ENCODE data around the gene ST3GAL4. TPM values are rescaled to one million over a fixed set of nuclear protein-coding genes. Genes with fewer than 3 reads are reported as not detected.
"Not testable (repeated sequence)": the region's sequence is repeated elsewhere in the genome, so short reads cannot be mapped to it uniquely, and the experiment has no call there.

ST3GAL4 gene
- total RNA-seq, 2 experiments from 2014 or later = 1.6 TPM

DNA sequence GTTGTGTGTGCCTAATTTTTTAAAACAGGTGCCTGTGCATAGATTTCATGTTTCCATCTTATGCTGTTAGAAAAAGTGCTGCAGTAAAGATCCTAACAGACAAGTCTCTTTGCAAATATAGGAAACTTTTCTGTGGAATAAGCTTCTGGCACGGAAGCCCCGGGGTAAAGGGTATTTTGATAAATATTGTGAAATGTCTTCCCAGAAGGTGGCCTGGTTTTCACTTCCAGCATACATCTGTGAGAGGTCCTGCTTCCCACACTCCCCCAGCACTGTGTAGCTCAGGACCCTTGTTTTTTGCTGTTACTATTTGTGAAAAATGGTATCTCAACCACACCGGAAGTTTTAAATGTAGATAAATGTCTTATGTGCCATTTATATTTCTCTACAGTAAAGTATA is 14.5 kb downstream of the ST3GAL4 start:
- CTCF ChIA-PET = no interaction called here
- POLR2A ChIA-PET = no interaction called here
- Mint-ChIP-seq H3K27me3 (no peaks in the 10 kb centered on the region), H3K9me3 (no peaks in the 10 kb centered on the region), H3K4me3 (no peak overlapping the region), H3K4me1 (ENCODE audit: low read depth) (no peaks in the 10 kb centered on the region), H3K36me3 (ENCODE audit: low read depth) (no peaks in the 10 kb centered on the region), H3K27ac (no peak overlapping the region)
- H3K9me3 ChIP-seq (ENCODE audit: control insufficient read depth in 1 of 2, insufficient read depth in 1 of 2, low read length in 2 of 2) = no peaks in the 10 kb centered on the region
- no peaks in the 10 kb centered on the region for H3K36me3 ChIP-seq (ENCODE audit: insufficient read depth, low read length)
- H3K4me1 ChIP-seq (ENCODE audit: insufficient read depth, low read length) = no peaks in the 10 kb centered on the region
- no peak for TF ChIP-seq CTCF (IDR thresholded peaks at IDR 0.05)
- intact Hi-C loops (cut with DNase I, micrococcal nuclease) = no loop called here
- ATAC-seq (ENCODE audit: poor library complexity) = no peak
- no peak overlapping the region for H3K4me3 ChIP-seq (ENCODE audit: low read length)
- H3K27ac ChIP-seq (ENCODE audit: low read depth in 1 of 2, low read length in 2 of 2) = no peak overlapping the region
- H3K27me3 ChIP-seq (ENCODE audit: control insufficient read depth in 1 of 2, insufficient read depth in 2 of 2, low read length in 2 of 2) = no peaks in the 10 kb centered on the region
- DNase-seq = no peak

- Histone ChIP-seq H3K36me3 (ENCODE audit: insufficient read depth, low read length) (no peaks in the 10 kb centered on the region), H3K27me3 (ENCODE audit: control insufficient read depth in 1 of 2, insufficient read depth in 2 of 2, low read length in 2 of 2) (no peaks in the 10 kb centered on the region), H3K4me3 (ENCODE audit: low read length) (no peak overlapping the region), H3K4me1 (ENCODE audit: insufficient read depth, low read length) (no peaks in the 10 kb centered on the region), H3K27ac (ENCODE audit: low read depth in 1 of 2, low read length in 2 of 2) (no peak overlapping the region), H3K9me3 (ENCODE audit: control insufficient read depth in 1 of 2, insufficient read depth in 1 of 2, low read length in 2 of 2) (no peaks in the 10 kb centered on the region)
- DNase-seq (no peak), ATAC-seq (ENCODE audit: poor library complexity) (no peak)
- ChIA-PET POLR2A (no interaction called here), CTCF (no interaction called here)
- Mint-ChIP-seq H3K27me3 (no peaks in the 10 kb centered on the region), H3K27ac (no peak overlapping the region), H3K9me3 (no peaks in the 10 kb centered on the region), H3K4me3 (no peak overlapping the region), H3K4me1 (ENCODE audit: low read depth) (no peaks in the 10 kb centered on the region), H3K36me3 (ENCODE audit: low read depth) (no peaks in the 10 kb centered on the region)
- intact Hi-C loops (cut with DNase I, micrococcal nuclease) = no loop called here
- no peak for TF ChIP-seq CTCF (IDR thresholded peaks at IDR 0.05)
These were observed 16.1 kb downstream of the ST3GAL4 start for GRCh38 chr11:126371595-126371994.

DNA sequence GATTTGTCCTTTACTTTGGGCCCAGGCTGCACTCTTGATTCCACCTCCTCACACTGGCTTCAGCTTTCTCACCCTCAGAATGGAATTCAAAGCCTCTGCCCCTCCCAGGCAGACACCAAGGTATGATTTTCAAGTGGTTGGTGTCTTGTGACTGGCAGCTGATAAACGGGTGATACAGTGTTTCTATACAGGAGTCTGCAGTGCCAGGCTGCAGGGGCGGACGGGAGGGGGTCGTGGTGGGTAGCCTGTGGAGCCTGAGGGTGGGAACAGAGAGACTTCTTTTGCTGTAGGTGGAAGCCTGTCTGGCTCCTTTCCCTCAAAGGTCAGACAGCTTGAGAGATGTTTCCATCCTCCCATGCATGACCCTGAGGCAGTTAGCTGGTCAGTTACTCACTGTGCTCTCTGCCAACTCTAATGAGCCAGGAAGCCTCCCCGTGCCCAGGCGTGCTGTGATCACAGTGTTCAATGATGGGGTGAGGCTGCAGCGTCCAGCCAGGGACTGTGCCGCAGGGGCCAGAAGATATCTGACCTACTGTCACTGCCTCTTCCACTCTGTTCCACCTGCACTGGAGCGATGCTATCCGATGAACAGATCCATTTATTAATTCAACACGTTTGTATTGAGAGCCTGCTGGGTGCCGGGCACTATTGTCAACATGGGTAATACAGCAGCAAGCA is 18.0 kb downstream of the ST3GAL4 start:
- intact Hi-C loops (cut with DNase I, micrococcal nuclease); H3K4me1 ChIP-seq (ENCODE audit: insufficient read depth, low read length); H3K27ac Mint-ChIP-seq; H3K4me3 ChIP-seq (ENCODE audit: low read length); CTCF ChIA-PET; POLR2A ChIA-PET; H3K27ac ChIP-seq (ENCODE audit: low read depth in 1 of 2, low read length in 2 of 2); H3K27me3 ChIP-seq (ENCODE audit: control insufficient read depth in 1 of 2, insufficient read depth in 2 of 2, low read length in 2 of 2); H3K4me1 Mint-ChIP-seq (ENCODE audit: low read depth); H3K9me3 ChIP-seq (ENCODE audit: control insufficient read depth in 1 of 2, insufficient read depth in 1 of 2, low read length in 2 of 2); ATAC-seq (ENCODE audit: poor library complexity); H3K36me3 Mint-ChIP-seq (ENCODE audit: low read depth); H3K27me3 Mint-ChIP-seq; H3K4me3 Mint-ChIP-seq; H3K36me3 ChIP-seq (ENCODE audit: insufficient read depth, low read length); DNase-seq; H3K9me3 Mint-ChIP-seq: not testable (repeated sequence)

DNA sequence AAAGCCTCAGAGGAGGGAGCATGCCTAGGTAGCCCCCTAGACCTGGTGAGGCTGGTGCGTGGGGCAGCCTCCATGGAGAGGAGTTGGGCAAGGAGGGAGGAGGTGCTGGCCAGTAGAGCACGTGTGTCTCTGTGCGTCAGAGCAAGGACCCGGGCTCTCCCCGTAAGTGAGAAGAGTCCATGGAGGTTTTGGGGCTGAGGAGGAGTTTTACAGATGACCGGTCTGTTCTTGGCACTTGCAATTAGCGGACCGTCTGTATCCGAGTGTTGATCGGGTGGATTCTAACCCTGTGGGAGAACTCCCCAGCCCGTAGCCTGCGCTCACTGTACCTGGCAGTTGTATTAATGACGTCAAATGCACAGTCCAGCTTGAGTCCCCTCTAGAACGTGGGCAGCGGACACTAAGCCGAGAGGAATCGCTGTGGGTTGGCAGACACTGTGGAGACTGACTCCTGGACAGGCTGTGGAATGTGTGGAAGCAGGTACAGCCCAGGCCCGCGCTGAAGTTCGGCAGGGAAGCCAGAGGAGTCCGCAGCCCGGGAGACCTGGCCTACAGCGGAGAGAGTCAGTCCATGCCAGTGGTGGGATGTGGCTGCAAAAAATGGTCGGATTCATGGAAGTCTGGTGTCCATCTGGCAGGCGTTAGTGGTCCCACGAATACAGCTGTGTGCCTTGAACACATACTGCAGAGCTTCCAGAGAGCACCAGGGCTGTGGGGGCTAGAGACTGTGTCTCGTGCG is 19.2 kb downstream of the ST3GAL4 start:
- H3K36me3 ChIP-seq (ENCODE audit: insufficient read depth, low read length); H3K4me1 Mint-ChIP-seq (ENCODE audit: low read depth); H3K9me3 Mint-ChIP-seq; H3K9me3 ChIP-seq (ENCODE audit: control insufficient read depth in 1 of 2, insufficient read depth in 1 of 2, low read length in 2 of 2); H3K27ac ChIP-seq (ENCODE audit: low read depth in 1 of 2, low read length in 2 of 2); DNase-seq; POLR2A ChIA-PET; ATAC-seq (ENCODE audit: poor library complexity); H3K27me3 Mint-ChIP-seq; H3K4me3 Mint-ChIP-seq; H3K36me3 Mint-ChIP-seq (ENCODE audit: low read depth); intact Hi-C loops (cut with DNase I, micrococcal nuclease); H3K4me1 ChIP-seq (ENCODE audit: insufficient read depth, low read length); H3K4me3 ChIP-seq (ENCODE audit: low read length); H3K27me3 ChIP-seq (ENCODE audit: control insufficient read depth in 1 of 2, insufficient read depth in 2 of 2, low read length in 2 of 2); H3K27ac Mint-ChIP-seq; CTCF ChIA-PET: not testable (repeated sequence)
